ENCODE measurements around the gene TRIM62.

The TRIM62 gene

DNA sequence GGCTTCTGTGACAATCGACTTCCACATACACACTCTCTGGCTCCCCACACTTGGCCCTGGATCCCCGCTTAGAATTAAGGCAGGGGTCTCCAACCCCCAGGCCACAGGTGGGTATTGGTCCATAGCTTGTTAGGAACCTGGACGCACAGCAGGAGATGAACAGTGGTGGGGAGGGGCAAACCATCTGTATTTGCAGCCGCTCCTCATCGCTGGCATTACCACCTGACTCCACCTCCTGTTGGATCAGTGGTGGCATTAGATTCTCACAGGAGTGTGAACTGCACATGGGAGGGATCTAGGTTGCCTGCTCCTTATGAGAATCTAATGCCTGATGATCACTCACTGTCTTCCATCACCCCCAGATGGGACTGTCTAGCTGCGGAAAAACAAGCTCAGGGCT lies 16.0 kb downstream of the TRIM62 start:
- TF ChIP-seq ESRRG (CRISPR knock-in tag; IDR thresholded peaks at IDR 0.05) (no peak), BACH2 (CRISPR knock-in tag; IDR thresholded peaks at IDR 0.05; ENCODE audit: borderline replicate concordance) (no peak)
- ATAC-seq = no peak

- TF ChIP-seq TOX (CRISPR knock-in tag; IDR thresholded peaks at IDR 0.05; ENCODE audit: borderline replicate concordance) (no peak), GLIS3 (CRISPR knock-in tag; IDR thresholded peaks at IDR 0.05) (no peak), PATZ1 (CRISPR knock-in tag; IDR thresholded peaks at IDR 0.05; ENCODE audit: borderline replicate concordance) (no peak), ZFP3 (CRISPR knock-in tag; IDR thresholded peaks at IDR 0.05) (no peak), CSDC2 (CRISPR knock-in tag; IDR thresholded peaks at IDR 0.05) (no peak), ZC3H10 (CRISPR knock-in tag; IDR thresholded peaks at IDR 0.05) (no peak), ZFP30 (CRISPR knock-in tag; IDR thresholded peaks at IDR 0.05) (no peak), ZNF8 (CRISPR knock-in tag; IDR thresholded peaks at IDR 0.05) (no peak)
- TF ChIP-seq, protein P1, sequence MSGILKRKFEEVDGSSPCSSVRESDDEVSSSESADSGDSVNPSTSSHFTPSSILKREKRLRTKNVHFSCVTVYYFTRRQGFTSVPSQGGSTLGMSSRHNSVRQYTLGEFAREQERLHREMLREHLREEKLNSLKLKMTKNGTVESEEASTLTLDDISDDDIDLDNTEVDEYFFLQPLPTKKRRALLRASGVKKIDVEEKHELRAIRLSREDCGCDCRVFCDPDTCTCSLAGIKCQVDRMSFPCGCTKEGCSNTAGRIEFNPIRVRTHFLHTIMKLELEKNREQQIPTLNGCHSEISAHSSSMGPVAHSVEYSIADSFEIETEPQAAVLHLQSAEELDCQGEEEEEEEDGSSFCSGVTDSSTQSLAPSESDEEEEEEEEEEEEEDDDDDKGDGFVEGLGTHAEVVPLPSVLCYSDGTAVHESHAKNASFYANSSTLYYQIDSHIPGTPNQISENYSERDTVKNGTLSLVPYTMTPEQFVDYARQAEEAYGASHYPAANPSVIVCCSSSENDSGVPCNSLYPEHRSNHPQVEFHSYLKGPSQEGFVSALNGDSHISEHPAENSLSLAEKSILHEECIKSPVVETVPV (CRISPR knock-in tag; IDR thresholded peaks at IDR 0.05) = no peak
- no peak for ATAC-seq
Measured at GRCh38 chr1:33165209-33165608, 16.6 kb downstream of the TRIM62 start.

- ATAC-seq = no peak
- TF ChIP-seq ARNTL (CRISPR knock-in tag; IDR thresholded peaks at IDR 0.05; ENCODE audit: borderline replicate concordance, low read depth) (no peak), TOX (CRISPR knock-in tag; IDR thresholded peaks at IDR 0.05; ENCODE audit: borderline replicate concordance) (no peak), ISL1 (CRISPR knock-in tag; IDR thresholded peaks at IDR 0.05) (no peak), BACH2 (CRISPR knock-in tag; IDR thresholded peaks at IDR 0.05; ENCODE audit: borderline replicate concordance) (no peak), ESRRG (CRISPR knock-in tag; IDR thresholded peaks at IDR 0.05) (no peak), TCF4 (CRISPR knock-in tag; IDR thresholded peaks at IDR 0.05; ENCODE audit: borderline replicate concordance) (no peak), PPARA (CRISPR knock-in tag; IDR thresholded peaks at IDR 0.05; ENCODE audit: borderline replicate concordance) (no peak), RARB (CRISPR knock-in tag; IDR thresholded peaks at IDR 0.05) (no peak), ZC3H10 (CRISPR knock-in tag; IDR thresholded peaks at IDR 0.05) (no peak), ZNF70 (CRISPR knock-in tag; IDR thresholded peaks at IDR 0.05) (no peak), PATZ1 (CRISPR knock-in tag; IDR thresholded peaks at IDR 0.05; ENCODE audit: borderline replicate concordance) (no peak)
- TF ChIP-seq, protein P1 (CRISPR knock-in tag; IDR thresholded peaks at IDR 0.05) = no peak
- TF ChIP-seq, protein P2, sequence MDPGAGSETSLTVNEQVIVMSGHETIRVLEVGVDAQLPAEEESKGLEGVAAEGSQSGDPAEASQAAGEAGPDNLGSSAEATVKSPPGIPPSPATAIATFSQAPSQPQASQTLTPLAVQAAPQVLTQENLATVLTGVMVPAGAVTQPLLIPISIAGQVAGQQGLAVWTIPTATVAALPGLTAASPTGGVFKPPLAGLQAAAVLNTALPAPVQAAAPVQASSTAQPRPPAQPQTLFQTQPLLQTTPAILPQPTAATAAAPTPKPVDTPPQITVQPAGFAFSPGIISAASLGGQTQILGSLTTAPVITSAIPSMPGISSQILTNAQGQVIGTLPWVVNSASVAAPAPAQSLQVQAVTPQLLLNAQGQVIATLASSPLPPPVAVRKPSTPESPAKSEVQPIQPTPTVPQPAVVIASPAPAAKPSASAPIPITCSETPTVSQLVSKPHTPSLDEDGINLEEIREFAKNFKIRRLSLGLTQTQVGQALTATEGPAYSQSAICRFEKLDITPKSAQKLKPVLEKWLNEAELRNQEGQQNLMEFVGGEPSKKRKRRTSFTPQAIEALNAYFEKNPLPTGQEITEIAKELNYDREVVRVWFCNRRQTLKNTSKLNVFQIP (CRISPR knock-in tag; IDR thresholded peaks at IDR 0.05; ENCODE audit: borderline replicate concordance, low read depth) = no peak
Measured at GRCh38 chr1:33163621-33164519, 18.0 kb downstream of the TRIM62 start.

DNA sequence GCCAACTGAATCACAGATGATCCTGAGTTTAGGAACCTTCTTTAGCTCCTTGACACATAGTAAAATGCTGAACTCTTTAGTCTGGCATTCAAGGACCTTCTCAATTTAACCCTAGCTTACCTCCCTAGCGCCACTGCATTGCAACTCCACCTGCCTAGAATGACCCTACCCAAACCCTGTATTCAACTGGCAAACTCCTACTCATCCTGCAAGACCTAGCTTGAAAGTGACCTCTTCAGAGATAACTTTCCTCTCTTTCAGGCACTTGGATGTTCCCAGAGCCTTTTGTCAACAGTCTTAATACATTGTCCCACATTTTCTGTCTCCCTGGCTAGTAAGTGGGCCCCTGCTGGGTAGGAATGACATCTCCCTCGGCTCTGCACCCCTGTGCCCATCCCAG lies 19.7 kb downstream of the TRIM62 start:
- ATAC-seq = no peak
- TF ChIP-seq, protein P3, sequence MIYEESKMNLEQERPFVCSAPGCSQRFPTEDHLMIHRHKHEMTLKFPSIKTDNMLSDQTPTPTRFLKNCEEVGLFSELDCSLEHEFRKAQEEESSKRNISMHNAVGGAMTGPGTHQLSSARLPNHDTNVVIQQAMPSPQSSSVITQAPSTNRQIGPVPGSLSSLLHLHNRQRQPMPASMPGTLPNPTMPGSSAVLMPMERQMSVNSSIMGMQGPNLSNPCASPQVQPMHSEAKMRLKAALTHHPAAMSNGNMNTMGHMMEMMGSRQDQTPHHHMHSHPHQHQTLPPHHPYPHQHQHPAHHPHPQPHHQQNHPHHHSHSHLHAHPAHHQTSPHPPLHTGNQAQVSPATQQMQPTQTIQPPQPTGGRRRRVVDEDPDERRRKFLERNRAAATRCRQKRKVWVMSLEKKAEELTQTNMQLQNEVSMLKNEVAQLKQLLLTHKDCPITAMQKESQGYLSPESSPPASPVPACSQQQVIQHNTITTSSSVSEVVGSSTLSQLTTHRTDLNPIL (CRISPR knock-in tag; IDR thresholded peaks at IDR 0.05; ENCODE audit: low read depth) = no peak
- TF ChIP-seq TOX (CRISPR knock-in tag; IDR thresholded peaks at IDR 0.05; ENCODE audit: borderline replicate concordance) (no peak), ZNF70 (CRISPR knock-in tag; IDR thresholded peaks at IDR 0.05) (no peak), ZNF8 (CRISPR knock-in tag; IDR thresholded peaks at IDR 0.05) (no peak), SNAI2 (CRISPR knock-in tag; IDR thresholded peaks at IDR 0.05) (no peak), TCF4 (CRISPR knock-in tag; IDR thresholded peaks at IDR 0.05; ENCODE audit: borderline replicate concordance) (no peak), ZFP3 (CRISPR knock-in tag; IDR thresholded peaks at IDR 0.05) (peak; percentile 93)
- TF ChIP-seq, protein P2 (CRISPR knock-in tag; IDR thresholded peaks at IDR 0.05; ENCODE audit: borderline replicate concordance, low read depth) = no peak
